OCI-LY7 (cell line): ENCODE data around the gene FAIM2. TPM values are rescaled to one million over a fixed set of nuclear protein-coding genes. Genes with fewer than 3 reads are reported as not detected.

Experiments used
- BruUV-seq: library from RNA; stranded (reverse); fragments of 400-500 nt; replicated peaks from 2 replicates; lab custom pipeline; 2021; lab: Mats Ljungman, UMichigan
- CTCF ChIA-PET: fragments of 300-600 bp; sonication (Branson Sonifier 250); formaldehyde crosslinking; loops from one replicate; lab custom pipeline; 2022; ENCODE audit warnings: antibody characterized with exemption; ENCODE audit not compliant: unreplicated experiment; lab: Charles Lee
- POLR2A ChIA-PET: fragments of 300-600 bp; sonication (Branson Sonifier 250); formaldehyde crosslinking; loops from one replicate; lab custom pipeline; 2022; ENCODE audit warnings: antibody characterized with exemption; lab: Charles Lee
- DNase-seq: peaks from one replicate; pipeline ENCODE4 v3.0.0-alpha.2; 2015; ENCODE audit warnings: low spot score
- H2AFZ ChIP-seq: fragments of 200-600 bp; sonication (generic), shearing (Covaris generic); 2 replicates; pipeline ENCODE4 v1.6.1; 2014; ENCODE audit warnings: mild to moderate bottlenecking, antibody characterized with exemption, low read length, moderate library complexity
- H3K27ac ChIP-seq: fragments of 200-600 bp; sonication (generic); 2 replicates; pipeline ENCODE4 v1.5.1; 2014; ENCODE audit warnings: mixed run types, low read depth, mild to moderate bottlenecking, moderate library complexity, low read length, inconsistent platforms; ENCODE audit not compliant: poor library complexity, severe bottlenecking
- H3K36me3 ChIP-seq: fragments of 200-600 bp; sonication (generic); 2 replicates; pipeline ENCODE4 v1.6.1; 2014; ENCODE audit warnings: mild to moderate bottlenecking, antibody characterized with exemption, low read length, moderate library complexity, mixed read lengths; ENCODE audit not compliant: insufficient read depth
- H3K4me1 ChIP-seq: fragments of 200-600 bp; sonication (generic); 2 replicates; pipeline ENCODE4 v1.5.1; 2014; ENCODE audit warnings: mild to moderate bottlenecking, low read length; ENCODE audit not compliant: insufficient read depth, poor library complexity, severe bottlenecking
- H3K4me2 ChIP-seq: fragments of 200-600 bp; sonication (generic); 2 replicates; pipeline ENCODE4 v1.6.1; 2014; ENCODE audit warnings: mild to moderate bottlenecking, low read length
- H3K4me3 ChIP-seq: fragments of 200-600 bp; sonication (generic); 2 replicates; pipeline ENCODE4 v1.5.1; 2014; ENCODE audit warnings: mild to moderate bottlenecking, low read depth, low read length; ENCODE audit not compliant: poor library complexity, severe bottlenecking
- H3K79me2 ChIP-seq: fragments of 200-600 bp; sonication (generic); 2 replicates; pipeline ENCODE4 v1.6.1; 2016; ENCODE audit warnings: low read depth, mild to moderate bottlenecking, low read length, moderate library complexity, mixed read lengths; ENCODE audit not compliant: insufficient read depth
- H3K9me2 ChIP-seq: fragments of 200-600 bp; sonication (generic); 2 replicates; pipeline ENCODE4 v1.6.1; 2016; ENCODE audit warnings: mild to moderate bottlenecking, low read length, mixed read lengths; ENCODE audit not compliant: insufficient read depth
- H3K9me3 ChIP-seq: fragments of 200-600 bp; sonication (generic); 2 replicates; pipeline ENCODE4 v1.6.1; 2014; ENCODE audit warnings: mild to moderate bottlenecking, mixed run types, low read length, mixed read lengths
- H4K20me1 ChIP-seq: fragments of 200-600 bp; sonication (generic); 2 replicates; pipeline ENCODE4 v1.6.1; 2014; ENCODE audit warnings: mild to moderate bottlenecking, antibody characterized with exemption, low read length, moderate library complexity, mixed read lengths; ENCODE audit not compliant: insufficient read depth
- EZH2phosphoT487 ChIP-seq: fragments of 200-600 bp; sonication (generic); IDR thresholded peaks from 2 replicates; pipeline ENCODE4 v1.6.1; 2018; ENCODE audit warnings: low read depth, borderline replicate concordance, mild to moderate bottlenecking, mixed run types, antibody characterized with exemption, low read length, moderate library complexity, mixed read lengths
- intact Hi-C: fragments of 100-400 bp; cut with micrococcal nuclease; formaldehyde crosslinking; loops from one replicate; pipeline ENCODE4 v1.10.0; 2022; ENCODE audit not compliant: unreplicated experiment
- total RNA-seq, 2 experiments: library from RNA; depleted of rRNA in 1 of 2; stranded (reverse); fragments of >200 nt in 1 of 2; shearing (Covaris generic) in 1 of 2; gene quantifications; 2 replicates each; pipeline ENCODE4 v1.2.3, GENCODE V29; 2014 to 2022
- TF ChIP-seq, protein P1 (sequence below): fragments of 200-600 bp; sonication (generic); conservative IDR thresholded peaks from 2 replicates; pipeline ENCODE4 v1.5.1; 2014; ENCODE audit warnings: mild to moderate bottlenecking, antibody characterized with exemption, low read length, moderate library complexity, mixed read lengths

Gene FAIM2
- total RNA-seq, 2 experiments from 2014 or later = 0.10 TPM; not detected in 1

DNA sequence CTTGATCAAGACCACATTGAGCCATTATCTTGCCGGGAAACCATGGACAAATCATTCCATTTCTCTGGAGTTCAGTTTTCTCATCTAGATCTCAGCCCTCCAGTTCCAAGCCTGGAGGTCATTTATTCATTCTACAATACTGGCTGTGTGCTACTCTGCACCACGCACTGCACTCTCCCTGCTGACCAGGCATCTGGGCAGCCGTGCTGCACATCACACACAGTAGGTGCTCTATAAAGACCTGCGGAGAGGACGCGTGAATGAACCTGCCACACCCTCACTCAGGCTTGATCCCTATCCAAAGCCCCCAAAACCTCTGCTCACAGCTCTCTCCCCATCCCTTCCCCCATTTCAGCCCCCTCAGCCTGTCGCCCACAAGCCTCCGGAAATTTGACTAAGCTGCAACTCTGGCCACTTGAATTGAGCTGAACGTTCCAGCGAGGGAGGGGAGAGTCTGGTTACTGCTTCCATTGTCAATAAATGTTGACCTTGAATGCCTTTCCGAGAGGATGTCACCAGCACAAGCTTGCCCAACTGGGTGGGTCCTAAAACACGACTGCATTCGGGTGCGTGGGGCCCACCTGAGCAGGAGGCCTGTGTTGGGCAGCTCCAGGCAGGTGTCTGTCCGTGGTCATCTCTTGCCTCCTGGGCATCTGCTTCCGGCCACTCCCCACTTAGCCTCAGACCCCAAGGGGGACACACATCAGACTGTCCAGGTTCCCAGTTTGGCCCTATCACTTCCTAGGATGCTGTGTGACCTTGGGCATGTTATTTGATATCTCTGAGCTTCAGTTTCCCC lies 17.8 kb downstream of the FAIM2 start:
- Histone ChIP-seq H3K9me2 (no peaks in the 10 kb centered on the region), H3K4me1 (no peaks in the 10 kb centered on the region), H3K79me2 (no peaks in the 10 kb centered on the region), H3K36me3 (no peaks in the 10 kb centered on the region), H4K20me1 (no peaks in the 10 kb centered on the region), H3K4me2 (no peak overlapping the region), H3K27ac (no peak overlapping the region), H3K4me3 (no peak overlapping the region), H3K9me3 (no peaks in the 10 kb centered on the region), H2AFZ (no peak overlapping the region)
- no TSS peak for BruUV-seq
- POLR2A ChIA-PET = interaction anchor here (0.6 kb wide), 1 partner anchor 46 kb away, joined by 4 read pairs; no protein-coding TSS in a partner anchor
- TF ChIP-seq, protein P1, sequence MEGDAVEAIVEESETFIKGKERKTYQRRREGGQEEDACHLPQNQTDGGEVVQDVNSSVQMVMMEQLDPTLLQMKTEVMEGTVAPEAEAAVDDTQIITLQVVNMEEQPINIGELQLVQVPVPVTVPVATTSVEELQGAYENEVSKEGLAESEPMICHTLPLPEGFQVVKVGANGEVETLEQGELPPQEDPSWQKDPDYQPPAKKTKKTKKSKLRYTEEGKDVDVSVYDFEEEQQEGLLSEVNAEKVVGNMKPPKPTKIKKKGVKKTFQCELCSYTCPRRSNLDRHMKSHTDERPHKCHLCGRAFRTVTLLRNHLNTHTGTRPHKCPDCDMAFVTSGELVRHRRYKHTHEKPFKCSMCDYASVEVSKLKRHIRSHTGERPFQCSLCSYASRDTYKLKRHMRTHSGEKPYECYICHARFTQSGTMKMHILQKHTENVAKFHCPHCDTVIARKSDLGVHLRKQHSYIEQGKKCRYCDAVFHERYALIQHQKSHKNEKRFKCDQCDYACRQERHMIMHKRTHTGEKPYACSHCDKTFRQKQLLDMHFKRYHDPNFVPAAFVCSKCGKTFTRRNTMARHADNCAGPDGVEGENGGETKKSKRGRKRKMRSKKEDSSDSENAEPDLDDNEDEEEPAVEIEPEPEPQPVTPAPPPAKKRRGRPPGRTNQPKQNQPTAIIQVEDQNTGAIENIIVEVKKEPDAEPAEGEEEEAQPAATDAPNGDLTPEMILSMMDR = no peak
- TF ChIP-seq EZH2phosphoT487 = no peak
- no peak for DNase-seq
- intact Hi-C loops = no loop called here
- CTCF ChIA-PET = no interaction called here

DNA sequence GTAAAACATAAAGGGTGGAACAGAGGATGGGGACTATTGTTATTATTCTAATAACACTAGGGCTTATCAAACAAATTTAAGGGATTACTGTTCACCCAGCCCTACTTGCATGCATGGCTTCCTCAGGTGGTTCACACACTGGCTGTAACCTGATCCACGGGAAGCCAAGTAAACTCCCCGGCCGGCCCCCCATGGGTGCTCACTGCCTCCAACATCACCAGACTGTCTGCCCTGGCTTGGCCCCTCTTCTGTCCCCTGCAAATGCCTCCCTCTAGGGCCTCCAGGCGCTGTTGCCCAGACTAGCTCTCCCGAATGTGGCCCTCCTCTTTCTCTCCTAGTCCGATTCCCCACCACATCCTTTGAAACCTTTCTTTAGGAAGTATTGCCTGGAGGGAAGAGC lies 18.6 kb downstream of the FAIM2 start:
- DNase-seq = no peak
- no TSS peak for BruUV-seq
- POLR2A ChIA-PET = no interaction called here
- Histone ChIP-seq H3K27ac (no peak overlapping the region), H3K4me1 (no peaks in the 10 kb centered on the region), H3K9me3 (peaks cover 4% of the 10 kb centered on the region; the same call in 1 of the 2 replicates), H3K9me2 (no peaks in the 10 kb centered on the region), H3K79me2 (no peaks in the 10 kb centered on the region), H3K36me3 (no peaks in the 10 kb centered on the region), H3K4me3 (no peak overlapping the region), H3K4me2 (no peak overlapping the region), H2AFZ (no peak overlapping the region), H4K20me1 (no peaks in the 10 kb centered on the region)
- intact Hi-C loops = no loop called here
- TF ChIP-seq EZH2phosphoT487 = no peak
- TF ChIP-seq, protein P1 = no peak
- CTCF ChIA-PET = no interaction called here

DNA sequence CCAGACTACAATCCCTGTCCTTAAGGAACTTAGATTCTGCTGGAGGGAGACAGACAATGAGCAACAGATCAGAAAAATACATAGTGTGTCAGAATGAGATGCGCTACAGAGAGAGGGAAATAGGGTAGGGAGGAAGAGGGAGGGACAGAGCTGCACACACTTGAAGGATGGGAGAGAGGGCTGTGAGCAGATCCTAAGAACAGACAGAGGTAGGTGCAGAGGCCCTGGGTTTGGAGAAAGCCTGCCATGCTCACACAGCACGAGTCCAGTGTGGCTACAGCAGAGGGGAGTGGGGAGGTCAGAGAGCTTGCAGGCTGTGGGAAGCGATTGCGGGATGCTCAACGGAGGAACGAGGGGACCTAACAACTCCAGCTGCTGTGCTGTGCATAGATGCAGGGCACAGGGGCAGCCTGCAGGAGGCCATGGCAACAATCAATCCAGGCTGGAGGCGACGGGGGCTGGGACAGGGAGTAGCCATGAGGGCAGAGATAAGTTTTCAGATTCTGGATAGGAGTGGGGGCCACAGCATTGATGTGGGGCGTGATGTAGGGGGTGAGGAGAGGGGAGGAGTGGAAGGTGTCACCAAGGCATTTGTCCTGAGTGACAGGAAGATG lies 20.7 kb downstream of the FAIM2 start:
- CTCF ChIA-PET = no interaction called here
- DNase-seq = no peak
- Histone ChIP-seq H3K27ac (no peak overlapping the region), H3K4me2 (no peak overlapping the region), H3K79me2 (no peaks in the 10 kb centered on the region), H2AFZ (no peak overlapping the region), H3K9me2 (no peaks in the 10 kb centered on the region), H3K4me3 (no peak overlapping the region), H3K4me1 (no peaks in the 10 kb centered on the region), H3K36me3 (no peaks in the 10 kb centered on the region), H4K20me1 (no peaks in the 10 kb centered on the region), H3K9me3 (peaks cover 11% of the 10 kb centered on the region; the same call in 1 of the 2 replicates)
- no peak for TF ChIP-seq EZH2phosphoT487
- TF ChIP-seq, protein P1 = no peak
- POLR2A ChIA-PET = no interaction called here
- intact Hi-C loops = no loop called here
- no TSS peak for BruUV-seq
